Kidney (tissue), 14 donors: ENCODE results near the gene AZGP1. TPM values are rescaled to one million over a fixed set of nuclear protein-coding genes. Genes with fewer than 3 reads are reported as not detected.

Experiments used
- DNase-seq, 5 donors: peaks; one replicate each; pipeline ENCODE4 v3.0.0-alpha.2; 2013 to 2020
- FAIRE-seq: peaks from 2 replicates; lab custom pipeline; 2012; peaks lifted over from hg19 to GRCh38; lab: Jason Lieb, UNC
- H3K27ac ChIP-seq, 2 donors: one replicate each; pipeline ENCODE4 v1.7.0; 2013; ENCODE audit warnings: low read depth in 2 of 2, low read length in 2 of 2, inconsistent platforms in 1 of 2
- H3K27me3 ChIP-seq: one replicate; pipeline ENCODE4 v1.7.1; 2013; ENCODE audit warnings: low read length, inconsistent platforms; ENCODE audit not compliant: control insufficient read depth, insufficient read depth
- H3K36me3 ChIP-seq, 3 donors: one replicate each; pipeline versions ENCODE4 v1.7.0 to v1.7.1; 2013; ENCODE audit warnings: low read length in 3 of 3, control low read depth in 1 of 3, inconsistent platforms in 1 of 3; ENCODE audit not compliant: insufficient read depth in 3 of 3, control insufficient read depth in 2 of 3
- H3K4me1 ChIP-seq, 3 donors: one replicate each; pipeline versions ENCODE4 v1.7.0 to v1.7.1; 2013; ENCODE audit warnings: low read length in 3 of 3, inconsistent platforms in 1 of 3, low read depth in 1 of 3; ENCODE audit not compliant: control insufficient read depth in 2 of 3, insufficient read depth in 2 of 3
- H3K4me3 ChIP-seq, 3 donors: one replicate each; pipeline versions ENCODE4 v1.7.0 to v1.8.1; 2013; ENCODE audit warnings: low read length in 3 of 3, control low read depth in 1 of 3, inconsistent platforms in 1 of 3
- H3K9ac ChIP-seq, 3 donors: one replicate each; pipeline versions ENCODE4 v1.7.0 to v1.7.1; 2013; ENCODE audit warnings: low read length in 3 of 3, control low read depth in 1 of 3, inconsistent platforms in 1 of 3
- H3K9me3 ChIP-seq, 3 donors: one replicate each; pipeline versions ENCODE4 v1.7.0 to v1.7.1; 2013; ENCODE audit warnings: low read length in 3 of 3, control low read depth in 1 of 3, inconsistent platforms in 1 of 3; ENCODE audit not compliant: control insufficient read depth in 2 of 3, insufficient read depth in 1 of 3
- intact Hi-C: fragments of 100-400 bp; cut with DNase I; formaldehyde crosslinking; loops from one replicate; pipeline ENCODE4 v1.11.1; 2022
- polyA plus RNA-seq: library from polyadenylated mRNA; stranded (reverse); fragments of 350-450 nt; fragmentation: Illumina TruSeq; extraction: RNeasy Lipid Tissue Mini Kit (QIAGEN cat#74804); gene quantifications from one replicate; pipeline ENCODE4 v1.2.3, GENCODE V29; 2014; ENCODE audit warnings: low read depth, low replicate concordance; ENCODE audit not compliant: insufficient read depth
- total RNA-seq: library from RNA; stranded (reverse); fragmentation: NEBNext Ultra II Directional; extraction: Animal tissue kit (Norgen Biotek cat#: 25700); gene quantifications from one replicate; pipeline ENCODE4 v1.2.1, GENCODE V29; 2021
- TF ChIP-seq, protein P1 (sequence below): IDR thresholded peaks from 3 replicates; pipeline ENCODE4 v1.5.1; 2012; ENCODE audit warnings: mild to moderate bottlenecking, moderate library complexity, borderline replicate concordance; ENCODE audit not compliant: insufficient read depth; ENCODE audit errors: extremely low read depth
- donor health status: control.
- donor health status: control.
- donor health status: control.
- donor health status: control.
- donor health status: control.
- donor health status: DM: yes; HTN: yes; CAD: no.
- donor health status: Normal renal cell carcinoma (clear cell type).

The AZGP1 gene
- total and polyA plus RNA-seq, 2 donors from 2014 or later: 10.0 to 198 TPM

DNA sequence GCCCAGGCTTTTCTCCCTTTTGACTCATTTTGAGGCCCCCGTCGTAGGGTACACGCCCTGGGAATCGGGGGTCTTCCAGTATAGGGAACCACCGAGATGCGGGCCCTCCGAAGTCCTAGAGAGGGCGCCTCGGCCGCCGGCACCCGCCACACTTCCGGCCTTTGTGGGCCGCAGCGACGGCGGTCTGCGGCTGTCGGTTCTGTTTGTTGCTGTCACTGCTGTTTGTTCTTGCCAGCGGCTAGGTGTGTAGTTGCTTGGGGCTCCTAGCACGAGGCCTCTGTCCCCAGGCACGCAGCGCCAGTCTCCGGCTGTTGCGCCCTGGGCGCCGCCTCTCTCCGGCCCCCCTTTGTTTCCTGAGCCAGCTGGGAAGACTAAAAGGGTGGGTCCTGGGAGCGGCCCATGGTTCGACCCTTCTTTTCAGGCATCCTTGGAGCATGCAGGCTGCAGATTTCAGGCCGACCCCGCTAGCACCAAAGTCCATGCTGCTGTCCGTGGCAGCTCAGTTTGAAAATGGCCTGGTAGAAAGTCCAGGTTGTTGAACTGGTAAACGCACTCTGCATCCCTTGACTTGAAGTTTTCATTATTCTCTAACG lies 21.8 kb upstream of the AZGP1 start:
- no peaks in the 10 kb centered on the region for H3K27me3 ChIP-seq
- H3K27ac ChIP-seq: peak overlapping the region; percentile 33 to 76
- TF ChIP-seq, protein P1, sequence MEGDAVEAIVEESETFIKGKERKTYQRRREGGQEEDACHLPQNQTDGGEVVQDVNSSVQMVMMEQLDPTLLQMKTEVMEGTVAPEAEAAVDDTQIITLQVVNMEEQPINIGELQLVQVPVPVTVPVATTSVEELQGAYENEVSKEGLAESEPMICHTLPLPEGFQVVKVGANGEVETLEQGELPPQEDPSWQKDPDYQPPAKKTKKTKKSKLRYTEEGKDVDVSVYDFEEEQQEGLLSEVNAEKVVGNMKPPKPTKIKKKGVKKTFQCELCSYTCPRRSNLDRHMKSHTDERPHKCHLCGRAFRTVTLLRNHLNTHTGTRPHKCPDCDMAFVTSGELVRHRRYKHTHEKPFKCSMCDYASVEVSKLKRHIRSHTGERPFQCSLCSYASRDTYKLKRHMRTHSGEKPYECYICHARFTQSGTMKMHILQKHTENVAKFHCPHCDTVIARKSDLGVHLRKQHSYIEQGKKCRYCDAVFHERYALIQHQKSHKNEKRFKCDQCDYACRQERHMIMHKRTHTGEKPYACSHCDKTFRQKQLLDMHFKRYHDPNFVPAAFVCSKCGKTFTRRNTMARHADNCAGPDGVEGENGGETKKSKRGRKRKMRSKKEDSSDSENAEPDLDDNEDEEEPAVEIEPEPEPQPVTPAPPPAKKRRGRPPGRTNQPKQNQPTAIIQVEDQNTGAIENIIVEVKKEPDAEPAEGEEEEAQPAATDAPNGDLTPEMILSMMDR: no peak
- peak overlapping the region; percentile 28 to 55 (median 49) for H3K4me3 ChIP-seq
- FAIRE-seq (no peak), DNase-seq (peak; percentile 66 to 88 (median 76))
- peak overlapping the region; percentile 6 to 43 (median 31) for H3K9ac ChIP-seq
- H3K9me3 ChIP-seq: no peaks in the 10 kb centered on the region
- intact Hi-C loops: no loop called here
- peaks cover 0 to 11% (median 3%) of the 10 kb centered on the region in 3 donors for H3K4me1 ChIP-seq
- H3K36me3 ChIP-seq: no peaks in the 10 kb centered on the region

GRCh38 chr7:99996755-99997544 lies 21.1 kb upstream of the AZGP1 start:
- H3K9ac ChIP-seq: peak overlapping the region in 1 of 3 donors; percentile 43
- H3K27me3 ChIP-seq: no peaks in the 10 kb centered on the region
- DNase-seq (no peak), FAIRE-seq (no peak)
- TF ChIP-seq, protein P1: no peak
- H3K4me3 ChIP-seq: peak overlapping the region; percentile 28 to 55 (median 49)
- intact Hi-C loops: no loop called here
- peaks cover 0 to 11% (median 4%) of the 10 kb centered on the region in 3 donors for H3K4me1 ChIP-seq
- no peaks in the 10 kb centered on the region for H3K9me3 ChIP-seq
- H3K36me3 ChIP-seq: no peaks in the 10 kb centered on the region
- peak overlapping the region; percentile 33 to 76 for H3K27ac ChIP-seq

GRCh38 chr7:99994819-99995218 lies 19.0 kb upstream of the AZGP1 start:
- DNase-seq (no peak), FAIRE-seq (no peak)
- Histone ChIP-seq H3K4me3 (no peak overlapping the region), H3K9ac (no peak overlapping the region), H3K27me3 (no peaks in the 10 kb centered on the region), H3K36me3 (no peaks in the 10 kb centered on the region), H3K9me3 (no peaks in the 10 kb centered on the region), H3K27ac (no peak overlapping the region), H3K4me1 (peaks cover 0 to 11% (median 4%) of the 10 kb centered on the region in 3 donors)
- intact Hi-C loops: no loop called here
- TF ChIP-seq, protein P1: no peak
